ENCODE data around the gene VAV2.

DNA sequence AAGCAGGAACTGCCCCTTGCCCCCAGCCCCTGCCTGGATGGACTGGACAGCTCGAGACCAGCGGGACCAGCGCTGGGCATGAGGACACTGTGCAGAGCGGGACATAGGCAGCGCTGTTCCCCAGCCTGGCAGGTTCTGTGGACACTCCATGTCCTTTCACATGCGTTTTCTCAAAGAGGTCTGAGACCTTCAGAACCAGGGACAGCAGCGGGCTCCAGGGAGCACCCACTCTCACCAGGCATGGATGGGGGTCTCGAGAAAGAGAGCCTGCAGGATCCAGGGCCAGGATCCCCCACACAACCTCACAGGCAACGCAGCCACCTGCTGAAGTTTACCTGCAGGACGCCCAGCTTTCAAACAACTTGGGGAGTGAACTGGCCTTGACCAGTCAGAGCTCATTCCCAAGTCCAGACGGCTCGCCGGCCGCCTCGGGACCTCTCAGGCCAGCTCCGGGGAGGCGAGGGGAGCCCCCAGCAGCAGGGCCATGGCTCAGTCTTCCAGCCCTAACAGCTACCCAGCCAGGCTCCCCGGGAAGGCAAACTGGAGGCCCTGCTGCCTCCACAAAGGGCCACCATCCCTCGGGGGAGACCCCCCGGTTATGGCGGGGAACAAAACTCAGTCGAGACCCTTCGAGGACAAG is 181.4 kb downstream of the VAV2 start:
- TF ChIP-seq, protein P1, sequence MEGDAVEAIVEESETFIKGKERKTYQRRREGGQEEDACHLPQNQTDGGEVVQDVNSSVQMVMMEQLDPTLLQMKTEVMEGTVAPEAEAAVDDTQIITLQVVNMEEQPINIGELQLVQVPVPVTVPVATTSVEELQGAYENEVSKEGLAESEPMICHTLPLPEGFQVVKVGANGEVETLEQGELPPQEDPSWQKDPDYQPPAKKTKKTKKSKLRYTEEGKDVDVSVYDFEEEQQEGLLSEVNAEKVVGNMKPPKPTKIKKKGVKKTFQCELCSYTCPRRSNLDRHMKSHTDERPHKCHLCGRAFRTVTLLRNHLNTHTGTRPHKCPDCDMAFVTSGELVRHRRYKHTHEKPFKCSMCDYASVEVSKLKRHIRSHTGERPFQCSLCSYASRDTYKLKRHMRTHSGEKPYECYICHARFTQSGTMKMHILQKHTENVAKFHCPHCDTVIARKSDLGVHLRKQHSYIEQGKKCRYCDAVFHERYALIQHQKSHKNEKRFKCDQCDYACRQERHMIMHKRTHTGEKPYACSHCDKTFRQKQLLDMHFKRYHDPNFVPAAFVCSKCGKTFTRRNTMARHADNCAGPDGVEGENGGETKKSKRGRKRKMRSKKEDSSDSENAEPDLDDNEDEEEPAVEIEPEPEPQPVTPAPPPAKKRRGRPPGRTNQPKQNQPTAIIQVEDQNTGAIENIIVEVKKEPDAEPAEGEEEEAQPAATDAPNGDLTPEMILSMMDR (conservative IDR thresholded peaks at IDR 0.05; ENCODE audit: low read depth, low read length) = no peak
- no peak for TF ChIP-seq EZH2phosphoT487 (IDR thresholded peaks at IDR 0.05; ENCODE audit: borderline replicate concordance, low read length)
